Stimulated activated CD8-positive, alpha-beta memory T cell treated with anti-CD3 and anti-CD28 coated beads, Interleukin-15, amount 100 ng/mL, for 1 hour (primary cell): ENCODE data around the gene ARL8A.
"Not testable (repeated sequence)": the region's sequence is repeated elsewhere in the genome, so short reads cannot be mapped to it uniquely, and the experiment has no call there.

ENCODE experiments used
- DNase-seq: peaks from one replicate; pipeline ENCODE4 v3.0.0-alpha.2; 2020; ENCODE audit warnings: low read depth

Gene ARL8A

GRCh38 chr1:202144402-202145067, at the start of gene ARL8A:
TSS of gene ARL8A (minus strand) at chr1:202144737. CDS start at chr1:202144572, 165 bp downstream.
- DNase-seq: no peak

DNA sequence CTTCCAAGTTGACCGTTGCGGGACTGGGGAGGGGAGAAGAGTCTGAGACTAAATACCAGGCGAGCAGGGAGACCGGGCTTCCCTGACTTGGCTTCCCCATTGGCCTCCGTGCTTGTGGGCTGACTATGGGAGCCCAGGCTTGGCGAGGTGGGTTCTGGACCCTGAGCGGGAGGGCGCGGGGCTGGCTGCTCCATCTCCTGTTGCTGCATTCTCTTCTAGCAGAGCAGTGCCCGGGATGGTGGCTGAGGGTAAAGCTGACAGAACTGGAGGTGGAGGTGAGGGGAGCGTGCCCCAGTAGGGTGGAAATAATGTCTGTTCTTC, 49.8 kb upstream of the ARL8A start:
- DNase-seq: no peak

DNA sequence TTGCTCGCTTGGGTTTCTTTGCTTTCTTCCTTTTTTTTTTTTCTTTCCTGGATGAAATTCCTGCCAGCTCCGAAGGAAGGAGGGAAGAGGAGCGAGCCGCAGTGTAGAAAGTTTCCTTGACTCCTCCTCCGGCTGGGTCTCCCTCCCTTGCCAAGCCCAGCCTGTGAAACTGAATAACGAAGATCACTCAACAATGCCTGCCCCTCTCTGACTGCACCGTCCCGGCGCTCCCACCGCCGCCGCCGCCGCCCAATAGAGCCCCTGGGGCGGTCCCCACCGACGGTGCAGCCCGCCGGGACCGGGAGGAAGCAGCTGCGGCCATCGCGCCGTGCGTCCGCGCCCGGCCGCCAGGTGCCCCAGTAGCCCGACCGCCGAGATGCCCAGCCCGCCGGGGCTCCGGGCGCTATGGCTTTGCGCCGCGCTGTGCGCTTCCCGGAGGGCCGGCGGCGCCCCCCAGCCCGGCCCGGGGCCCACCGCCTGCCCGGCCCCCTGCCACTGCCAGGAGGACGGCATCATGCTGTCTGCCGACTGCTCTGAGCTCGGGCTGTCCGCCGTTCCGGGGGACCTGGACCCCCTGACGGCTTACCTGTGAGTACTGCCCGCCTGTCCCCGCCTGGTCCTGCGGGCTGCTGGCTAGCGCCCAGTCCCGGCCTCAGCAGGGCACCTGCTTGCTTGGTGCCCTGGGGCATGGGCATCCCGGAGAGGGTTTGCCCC, 49.2 kb upstream of the ARL8A start, which contains the start of gene LGR6:
Gene LGR6, plus strand, starts transcription at position 186 of the 714 bp plus-strand sequence. Its CDS starts 191 bp downstream, at position 377.
- DNase-seq: no peak

- peak; percentile 33 for DNase-seq
Measured at GRCh38 chr1:202192770-202193613, 48.5 kb upstream of the ARL8A start.

DNA sequence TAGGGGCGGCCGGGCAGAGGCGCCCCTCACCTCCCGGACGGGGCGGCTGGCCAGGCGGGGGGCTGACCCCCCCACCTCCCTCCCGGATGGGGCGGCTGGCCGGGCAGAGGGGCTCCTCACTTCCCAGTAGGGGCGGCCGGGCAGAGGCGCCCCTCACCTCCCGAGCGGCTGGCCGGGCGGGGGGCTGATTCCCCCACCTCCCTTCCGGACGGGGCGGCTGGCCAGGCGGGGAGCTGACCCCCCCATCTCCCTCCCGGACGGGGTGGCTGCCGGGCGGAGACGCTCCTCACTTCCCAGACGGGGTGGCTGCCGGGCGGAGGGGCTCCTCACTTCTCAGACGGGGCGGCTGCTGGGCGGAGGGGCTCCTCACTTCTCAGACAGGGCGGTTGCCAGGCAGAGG, 46.9 kb upstream of the ARL8A start:
- DNase-seq: not testable (repeated sequence)

DNA sequence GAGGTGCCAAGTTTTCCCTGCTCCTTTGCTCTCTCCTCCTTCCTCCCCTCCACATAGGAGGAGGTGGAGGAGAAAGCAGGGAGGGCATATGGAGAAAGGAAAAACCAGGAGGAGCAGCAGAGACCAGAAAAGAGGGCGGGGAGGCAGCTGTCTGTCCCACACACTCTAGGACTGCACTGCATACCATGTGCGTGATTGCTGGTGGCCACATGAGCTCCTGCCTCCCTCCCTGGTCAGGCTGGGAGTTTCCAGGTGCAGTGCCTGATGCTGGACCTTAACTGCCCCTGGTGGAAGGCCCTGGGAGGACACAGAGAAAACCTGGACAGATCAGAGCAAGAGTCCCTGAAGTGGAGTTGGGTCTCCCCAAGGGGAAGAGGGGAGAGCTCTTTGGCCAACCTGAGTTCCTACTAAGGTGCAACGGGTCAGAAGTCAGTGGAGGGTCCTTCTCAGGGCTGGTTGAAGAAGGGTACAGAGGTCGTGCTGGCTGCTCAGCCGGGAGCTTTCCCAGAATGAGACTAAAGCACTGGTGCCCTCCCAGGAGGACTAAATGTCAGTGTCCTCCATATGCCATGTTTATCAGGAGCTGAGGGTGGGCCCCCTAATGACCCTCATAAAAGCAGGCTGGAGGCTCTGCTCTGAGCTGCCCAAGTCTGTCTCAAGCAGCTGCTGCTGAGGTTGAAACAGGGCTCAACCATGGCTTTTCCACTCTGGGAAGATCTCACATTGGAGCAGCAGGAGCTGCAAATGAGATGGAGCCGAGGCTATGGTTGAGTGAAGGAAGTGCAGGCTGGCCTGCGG, 45.6 kb upstream of the ARL8A start:
- DNase-seq: no peak

DNA sequence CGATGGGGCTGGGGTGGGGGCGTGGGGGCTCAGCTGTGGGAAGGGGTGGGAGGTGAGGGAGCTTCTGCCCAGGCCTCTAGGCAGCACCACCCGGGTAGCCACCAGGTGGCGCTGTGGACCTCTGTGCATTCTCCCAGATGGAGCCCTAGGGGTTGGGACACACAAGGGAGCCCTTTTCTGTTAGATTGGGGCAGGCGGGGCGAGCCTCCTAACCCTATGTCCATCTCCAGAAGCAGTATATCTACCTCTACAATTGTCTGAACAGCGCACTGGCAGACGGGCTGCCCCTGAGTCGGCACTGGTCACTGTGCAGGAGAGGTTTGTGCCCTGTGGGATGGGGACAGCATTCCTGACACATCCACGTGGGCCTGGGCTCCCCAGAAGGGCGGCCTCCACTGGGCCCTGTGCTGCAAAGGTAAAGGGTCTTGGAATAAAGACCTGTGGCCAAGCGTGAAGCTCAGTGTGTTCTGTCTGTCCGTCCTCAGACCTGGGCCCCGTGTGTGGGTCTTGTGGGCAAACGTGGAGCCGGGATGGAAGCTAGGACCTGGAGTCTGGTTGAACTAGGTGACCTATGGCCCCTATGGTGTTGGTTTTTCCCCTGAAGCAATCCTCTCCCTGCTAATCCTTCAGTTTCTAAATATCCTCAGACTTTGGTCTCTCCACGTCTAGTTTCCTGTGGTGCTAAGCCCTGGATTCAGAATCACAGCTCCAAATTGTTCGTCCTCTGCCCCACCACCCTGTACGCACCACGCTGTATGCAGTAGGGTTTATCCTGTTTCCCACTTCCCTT, 44.7 kb upstream of the ARL8A start:
- DNase-seq: peak; percentile 65

- DNase-seq: no peak
Measured at GRCh38 chr1:202187697-202188407, 43.3 kb upstream of the ARL8A start.

DNA sequence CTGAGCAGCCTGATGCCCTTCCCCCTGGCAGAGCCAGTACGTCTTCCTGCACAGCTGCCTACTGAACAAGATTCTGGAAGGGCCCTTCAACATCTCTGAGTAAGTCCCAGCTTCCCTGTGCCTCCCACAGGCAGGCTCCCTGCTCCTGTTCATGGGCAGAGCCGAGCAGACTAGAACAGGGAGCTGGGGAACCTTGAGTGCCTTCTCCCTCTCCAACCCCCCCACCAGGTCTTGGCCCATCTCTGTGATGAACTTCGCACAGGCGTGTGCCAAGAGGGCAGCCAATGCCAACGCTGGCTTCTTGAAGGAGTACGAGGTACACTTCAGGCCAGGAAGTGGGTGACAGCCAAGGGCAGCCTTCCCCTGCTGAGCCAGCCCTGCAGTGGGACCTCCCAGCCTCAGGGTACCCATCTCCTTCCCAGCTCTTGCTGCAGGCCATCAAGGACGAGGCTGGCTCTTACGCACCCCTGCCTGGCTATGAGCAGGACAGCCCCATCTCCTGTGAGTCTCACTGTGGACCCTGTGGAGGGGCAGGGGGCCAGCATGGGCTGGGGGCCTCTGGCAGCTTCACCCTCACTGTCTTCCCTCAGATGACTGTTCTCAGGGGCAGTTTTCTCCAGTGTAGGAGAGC, 42.6 kb upstream of the ARL8A start:
- no peak for DNase-seq

DNA sequence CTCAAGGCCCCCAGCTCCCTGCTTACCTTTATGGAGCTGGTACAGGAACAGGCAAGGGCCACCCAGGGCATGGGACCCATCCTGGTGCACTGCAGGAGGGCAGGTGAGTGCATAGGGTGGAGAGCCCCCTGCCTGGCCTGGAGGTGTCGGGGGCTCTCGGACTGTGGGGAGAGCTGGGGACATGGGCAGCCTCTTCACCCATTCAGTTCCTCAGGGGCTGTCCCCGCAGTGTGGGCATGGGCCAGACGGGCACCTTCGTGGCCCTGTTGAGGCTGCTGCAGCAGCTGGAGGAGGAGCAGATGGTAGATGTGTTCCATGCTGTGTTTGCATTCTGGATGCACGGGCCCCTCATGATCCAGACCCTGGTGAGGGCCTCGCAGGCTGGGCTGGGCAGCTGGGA, 41.8 kb upstream of the ARL8A start:
- no peak for DNase-seq

GRCh38 chr1:202184750-202185460, 40.4 kb upstream of the ARL8A start:
- peak; percentile 44 for DNase-seq

DNA sequence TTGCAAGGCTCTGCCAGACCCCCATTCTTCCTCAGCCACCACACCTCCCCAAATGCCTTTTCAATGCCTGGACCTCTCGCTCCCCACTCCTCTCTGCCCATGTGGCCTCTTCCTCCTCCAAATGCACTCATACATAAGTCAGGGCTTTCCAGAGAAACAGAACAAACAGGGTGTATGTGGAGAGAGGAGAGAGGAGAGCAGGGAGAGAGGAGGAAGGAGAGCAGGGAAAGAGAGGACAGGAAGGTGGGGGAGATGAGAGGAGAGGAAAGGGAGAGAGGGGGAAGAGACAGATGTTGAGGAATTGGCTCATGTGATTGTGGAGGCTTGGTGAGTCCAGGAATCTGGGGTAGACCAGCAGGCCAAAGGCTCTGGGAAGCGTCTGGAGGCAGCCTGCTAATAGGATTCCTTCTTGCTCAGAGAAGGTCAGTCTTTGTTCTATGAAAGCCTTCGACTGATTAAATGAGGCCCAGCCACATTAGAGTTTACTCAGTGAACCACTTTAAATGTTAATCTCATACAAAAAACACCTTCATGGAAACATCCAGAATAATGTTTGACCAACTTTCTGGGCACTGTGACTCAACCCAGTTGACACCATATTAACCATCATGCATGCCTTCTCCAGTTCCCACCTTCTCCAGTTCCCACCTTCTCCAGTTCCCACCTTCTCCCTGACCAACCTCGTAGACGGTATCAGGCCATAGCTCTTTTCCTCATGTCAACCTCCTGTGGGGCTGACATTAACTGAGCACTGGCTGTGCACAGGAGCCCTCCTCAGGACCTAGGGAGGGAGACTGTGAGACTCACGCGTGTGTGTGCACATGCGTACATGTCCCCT, 37.7 kb upstream of the ARL8A start:
- no peak for DNase-seq

DNA sequence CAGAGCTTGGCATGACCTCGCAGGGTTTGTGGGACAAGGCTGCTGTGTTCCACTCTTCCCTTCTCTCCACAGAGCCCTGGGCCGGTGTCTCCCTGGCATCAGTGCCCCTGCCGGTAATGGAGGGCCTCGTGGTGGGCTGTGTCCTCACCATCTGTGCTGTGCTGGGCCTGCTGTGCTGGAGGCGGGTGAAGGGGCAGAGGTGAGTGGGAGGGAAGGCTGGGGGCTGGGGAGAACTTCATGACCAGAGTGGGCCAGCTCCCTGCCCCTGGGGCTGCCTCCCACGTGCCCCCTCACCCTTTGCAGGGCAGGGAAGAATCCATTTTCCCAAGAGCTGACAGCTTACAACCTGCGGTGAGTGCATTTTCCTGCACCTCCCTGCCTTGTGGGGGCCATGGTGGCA, 37.0 kb upstream of the ARL8A start:
- DNase-seq: no peak

- DNase-seq: not testable (repeated sequence)
Measured at GRCh38 chr1:202180751-202181139, 36.2 kb upstream of the ARL8A start.

GRCh38 chr1:202179828-202180750, 35.6 kb upstream of the ARL8A start:
- DNase-seq: no peak

- no peak for DNase-seq
Measured at GRCh38 chr1:202176949-202177927, 32.7 kb upstream of the ARL8A start.
